CD4-positive, CD25-positive, alpha-beta regulatory T cell (primary cell): Measurements from ENCODE around the gene PCDHA12. TPM values are rescaled to one million over a fixed set of nuclear protein-coding genes. Genes with fewer than 3 reads are reported as not detected.

Experiments used
- ATAC-seq, 2 donors: fragments of 150-1000 bp; cut with Tn5 transposase; one replicate each; pipeline ENCODE4 v1.10.0; 2021; ENCODE audit warnings: low read depth in 2 of 2, moderate number of reproducible peaks in 2 of 2, moderate library complexity in 1 of 2
- DNase-seq, 3 donors: peaks; one replicate each; pipeline versions ENCODE4 v3.0.0 to v3.0.0-alpha.2; 2012 to 2022; ENCODE audit warnings: mixed read lengths in 1 of 3
- H3K27ac ChIP-seq: one replicate; pipeline ENCODE4 v1.7.0; 2013; ENCODE audit warnings: mild to moderate bottlenecking, low read length; ENCODE audit not compliant: insufficient read depth, poor library complexity, severe bottlenecking
- H3K27me3 ChIP-seq: one replicate; pipeline ENCODE4 v1.7.0; 2013; ENCODE audit warnings: low read length; ENCODE audit not compliant: control insufficient read depth, insufficient read depth
- H3K36me3 ChIP-seq: one replicate; pipeline ENCODE4 v1.7.0; 2013; ENCODE audit warnings: mild to moderate bottlenecking, low read length, moderate library complexity; ENCODE audit not compliant: control insufficient read depth, insufficient read depth
- H3K4me1 ChIP-seq: 2 replicates; pipeline ENCODE4 v1.7.0; 2013; ENCODE audit warnings: mild to moderate bottlenecking, low read length; ENCODE audit not compliant: insufficient read depth, control insufficient read depth, poor library complexity, severe bottlenecking
- H3K4me3 ChIP-seq: one replicate; pipeline ENCODE4 v1.7.0; 2013; ENCODE audit warnings: low read depth, mild to moderate bottlenecking, low read length, moderate library complexity
- H3K9me3 ChIP-seq, 2 experiments: 1 replicate in 1 of 2; 2 replicates in 1 of 2; pipeline ENCODE4 v1.7.0; 2013; ENCODE audit warnings: low read length in 2 of 2, mild to moderate bottlenecking in 1 of 2, moderate library complexity in 1 of 2; ENCODE audit not compliant: control insufficient read depth in 2 of 2
- H3K27ac Mint-ChIP-seq, 3 donors: one replicate each; pipeline ENCODE4 v1.8.0; 2020 to 2022; ENCODE audit warnings: mild to moderate bottlenecking in 3 of 3, mixed read lengths in 3 of 3, moderate library complexity in 2 of 3
- H3K27me3 Mint-ChIP-seq: one replicate; pipeline ENCODE4 v1.8.0; 2022; ENCODE audit warnings: mild to moderate bottlenecking, mixed read lengths
- H3K36me3 Mint-ChIP-seq: one replicate; pipeline ENCODE4 v1.8.0; 2020; ENCODE audit warnings: mixed read lengths
- H3K4me1 Mint-ChIP-seq, 4 donors: one replicate each; pipeline ENCODE4 v1.8.0; 2020 to 2022; ENCODE audit warnings: mixed read lengths in 4 of 4, mild to moderate bottlenecking in 1 of 4
- H3K4me3 Mint-ChIP-seq, 4 donors: one replicate each; pipeline ENCODE4 v1.8.0; 2020 to 2022; ENCODE audit warnings: mild to moderate bottlenecking in 4 of 4, mixed read lengths in 4 of 4, moderate library complexity in 3 of 4
- H3K9me3 Mint-ChIP-seq, 7 donors: one replicate each; pipeline ENCODE4 v1.8.0; 2020 to 2022; ENCODE audit warnings: mixed read lengths in 7 of 7, mild to moderate bottlenecking in 3 of 7, moderate library complexity in 2 of 7
- polyA plus RNA-seq, 4 donors: library from polyadenylated mRNA; unstranded; fragments of 300-500 nt; fragmentation: Illumina TruSeq; gene quantifications; one replicate each; pipeline ENCODE4 v1.2.3, GENCODE V29; 2021
- total RNA-seq: library from RNA; stranded (reverse); gene quantifications from one replicate; pipeline ENCODE4 v1.2.3, GENCODE V29; 2022

The PCDHA12 gene
- total and polyA plus RNA-seq, 5 donors from 2014 or later, result not detected

DNA sequence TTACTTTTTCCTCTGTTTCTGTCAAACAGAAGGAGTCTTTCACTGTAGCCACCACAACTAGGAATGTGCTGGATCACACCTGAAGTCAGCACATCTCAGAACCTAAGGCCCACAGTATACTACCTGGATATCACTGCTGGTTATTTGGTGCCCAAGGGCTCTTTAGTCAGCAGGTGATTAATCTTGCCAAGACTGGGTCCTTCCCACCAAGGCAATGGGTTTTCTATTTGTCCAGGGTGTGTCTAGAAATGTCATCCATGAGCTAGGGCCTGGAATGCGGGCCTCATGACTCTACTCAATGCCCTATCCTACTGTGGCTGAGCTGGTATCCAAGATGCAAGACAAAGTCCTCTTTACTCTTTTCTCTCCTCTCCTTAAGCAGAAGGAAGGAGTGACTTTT lies 41.2 kb downstream of the PCDHA12 start:
- Histone ChIP-seq H3K27ac (no peak overlapping the region), H3K4me3 (no peak overlapping the region), H3K9me3 (no peaks in the 10 kb centered on the region), H3K4me1 (no peaks in the 10 kb centered on the region), H3K36me3 (no peaks in the 10 kb centered on the region), H3K27me3 (no peaks in the 10 kb centered on the region)
- peaks cover 0 to 17% (median 5%) of the 10 kb centered on the region in 7 donors for H3K9me3 Mint-ChIP-seq
- DNase-seq (no peak), ATAC-seq (no peak)
- H3K4me3 Mint-ChIP-seq, result no peak overlapping the region
- H3K27me3 Mint-ChIP-seq, result no peaks in the 10 kb centered on the region
- no peaks in the 10 kb centered on the region for H3K36me3 Mint-ChIP-seq
- H3K4me1 Mint-ChIP-seq, result no peaks in the 10 kb centered on the region
- H3K27ac Mint-ChIP-seq, result no peak overlapping the region

GRCh38 chr5:140923601-140924000 lies 48.5 kb downstream of the PCDHA12 start:
- peaks cover 7% of the 10 kb centered on the region for H3K27me3 ChIP-seq
- no peaks in the 10 kb centered on the region for H3K36me3 ChIP-seq
- no peak for ATAC-seq
- Mint-ChIP-seq H3K27me3 (peaks cover 28% of the 10 kb centered on the region), H3K9me3 (peaks cover 0 to 8% (median 2%) of the 10 kb centered on the region in 7 donors), H3K4me1 (peaks cover 0 to 13% (median 0%) of the 10 kb centered on the region in 4 donors), H3K36me3 (no peaks in the 10 kb centered on the region), H3K4me3 (no peak overlapping the region), H3K27ac (no peak overlapping the region)
- DNase-seq, result no peak
- H3K4me3 ChIP-seq, result no peak overlapping the region
- H3K4me1 ChIP-seq, result no peaks in the 10 kb centered on the region
- H3K9me3 ChIP-seq, result no peaks in the 10 kb centered on the region
- H3K27ac ChIP-seq, result no peak overlapping the region

GRCh38 chr5:140925806-140926442 lies 50.8 kb downstream of the PCDHA12 start, which contains the start of gene PCDHAC1:
TSS of gene PCDHAC1 (plus strand) at chr5:140926299. CDS start at chr5:140926893, 594 bp downstream.
- H3K27me3 Mint-ChIP-seq, result peaks cover 35% of the 10 kb centered on the region
- H3K9me3 ChIP-seq, result no peaks in the 10 kb centered on the region
- no peak for DNase-seq

DNA sequence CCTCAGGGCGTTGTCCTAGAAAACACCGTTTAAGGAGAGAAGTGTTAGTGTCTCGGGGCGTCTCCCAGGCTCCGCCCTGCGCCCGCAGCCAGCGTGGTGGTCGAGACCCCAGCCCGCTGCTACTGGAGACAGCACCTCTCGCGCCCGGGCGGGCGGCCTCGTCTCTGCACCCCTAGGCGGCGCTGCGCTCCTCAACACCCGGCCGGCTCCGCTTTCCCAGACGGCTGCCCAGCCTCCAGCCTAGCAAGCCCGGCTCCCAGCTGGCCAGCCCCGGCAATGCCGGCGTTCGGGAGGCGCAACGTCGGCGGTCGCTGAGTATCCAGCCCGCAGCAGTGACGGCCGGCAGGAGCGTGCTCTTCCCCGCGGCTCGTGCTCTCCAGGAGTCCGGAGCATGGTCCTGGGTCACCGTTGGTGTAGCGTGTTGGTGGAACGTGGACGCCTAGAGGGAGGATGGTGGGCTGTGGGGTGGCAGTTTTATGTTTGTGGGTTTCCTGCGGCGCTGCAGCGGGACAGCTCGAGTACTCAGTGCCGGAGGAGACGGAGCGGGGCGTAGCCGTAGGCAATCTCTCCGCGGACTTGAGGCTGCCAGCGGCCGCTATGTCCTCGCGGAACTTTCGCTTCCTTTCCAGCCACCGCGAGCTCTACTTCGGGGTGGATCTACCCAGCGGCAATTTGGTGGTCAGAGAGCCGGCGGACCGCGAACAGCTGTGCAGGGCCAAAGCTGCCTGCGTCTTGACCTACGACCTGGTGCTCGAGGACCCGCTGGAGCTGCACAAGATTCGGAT lies 51.5 kb downstream of the PCDHA12 start:
- peaks cover 0 to 13% (median 2%) of the 10 kb centered on the region in 7 donors for H3K9me3 Mint-ChIP-seq
- H3K4me3 ChIP-seq, result no peak overlapping the region
- H3K4me1 ChIP-seq, result no peaks in the 10 kb centered on the region
- H3K36me3 Mint-ChIP-seq, result no peaks in the 10 kb centered on the region
- H3K27me3 ChIP-seq, result peaks cover 7% of the 10 kb centered on the region
- DNase-seq (peak in 1 of 3 donors; percentile 16), ATAC-seq (no peak)
- H3K27ac ChIP-seq, result no peak overlapping the region
- H3K4me3 Mint-ChIP-seq, result peak overlapping the region in 3 of 4 donors; percentile 38 to 72 (median 44)
- H3K4me1 Mint-ChIP-seq, result peaks cover 0 to 13% (median 0%) of the 10 kb centered on the region in 4 donors
- H3K27ac Mint-ChIP-seq, result no peak overlapping the region
- H3K36me3 ChIP-seq, result no peaks in the 10 kb centered on the region
- H3K27me3 Mint-ChIP-seq, result peaks cover 39% of the 10 kb centered on the region
- H3K9me3 ChIP-seq, result no peaks in the 10 kb centered on the region

More at GRCh38 chr5:140925806-140926442, 50.8 kb downstream of the PCDHA12 start, which contains the start of gene PCDHAC1:
- ATAC-seq, result no peak
- Mint-ChIP-seq H3K4me3 (peak within 1 kb of the TSS in 3 of 4 donors; percentile 38 to 72 (median 44)), H3K36me3 (no peaks in the 10 kb centered on the region), H3K9me3 (peaks cover 0 to 12% (median 2%) of the 10 kb centered on the region in 7 donors), H3K27ac (no peak within 1 kb of the TSS), H3K4me1 (peaks cover 0 to 13% (median 0%) of the 10 kb centered on the region in 4 donors)
- H3K36me3 ChIP-seq, result no peaks in the 10 kb centered on the region
- no peak within 1 kb of the TSS for H3K27ac ChIP-seq
- H3K4me3 ChIP-seq, result no peak within 1 kb of the TSS
- H3K27me3 ChIP-seq, result peaks cover 7% of the 10 kb centered on the region
- no peaks in the 10 kb centered on the region for H3K4me1 ChIP-seq

- H3K27ac ChIP-seq, result no peak overlapping the region
- Mint-ChIP-seq H3K27ac (no peak overlapping the region), H3K4me1 (peaks cover 0 to 13% (median 0%) of the 10 kb centered on the region in 4 donors)
Observed at GRCh38 chr5:140927228-140927573, 52.1 kb downstream of the PCDHA12 start.

More at GRCh38 chr5:140927228-140927573, 52.1 kb downstream of the PCDHA12 start:
- DNase-seq, result no peak
- Histone ChIP-seq H3K9me3 (no peaks in the 10 kb centered on the region), H3K27me3 (peaks cover 7% of the 10 kb centered on the region), H3K4me3 (no peak overlapping the region), H3K36me3 (no peaks in the 10 kb centered on the region), H3K4me1 (no peaks in the 10 kb centered on the region)
- peaks cover 35% of the 10 kb centered on the region for H3K27me3 Mint-ChIP-seq
- no peak for ATAC-seq
- H3K4me3 Mint-ChIP-seq, result peak overlapping the region in 3 of 4 donors; percentile 38 to 72 (median 39)
- H3K9me3 Mint-ChIP-seq, result peaks cover 0 to 13% (median 2%) of the 10 kb centered on the region in 7 donors
- H3K36me3 Mint-ChIP-seq, result no peaks in the 10 kb centered on the region

Other genes with a start within 250 kb of the PCDHA12 start
- gene CD14, start 242.1 kb upstream of the PCDHA12 start, total RNA-seq, result not detected
- gene CD14, start 242.1 kb upstream of the PCDHA12 start, polyA plus RNA-seq, result 1 to 10 TPM; 1.3 to 2.6 (median 2.1) TPM
- gene TMCO6, start 235.9 kb upstream of the PCDHA12 start, total RNA-seq, result 22.6 TPM
- 10 to 100 TPM; 17.0 to 24.1 (median 18.4) TPM for gene TMCO6, start 235.9 kb upstream of the PCDHA12 start, polyA plus RNA-seq
- 42.6 TPM for gene NDUFA2, start 227.7 kb upstream of the PCDHA12 start, total RNA-seq
- gene NDUFA2, start 227.7 kb upstream of the PCDHA12 start, polyA plus RNA-seq, result 100 to 1,000 TPM; 165 to 208 (median 169) TPM
- gene IK, start 227.5 kb upstream of the PCDHA12 start, total RNA-seq, result 170 TPM
- gene IK, start 227.5 kb upstream of the PCDHA12 start, polyA plus RNA-seq, result 100 to 1,000 TPM; 136 to 197 (median 184) TPM
- gene WDR55, start 210.4 kb upstream of the PCDHA12 start, total RNA-seq, result 47.5 TPM
- gene WDR55, start 210.4 kb upstream of the PCDHA12 start, polyA plus RNA-seq, result 10 to 100 TPM; 17.6 to 25.3 (median 19.9) TPM
- 2.1 TPM for gene DND1, start 201.7 kb upstream of the PCDHA12 start, total RNA-seq
- gene DND1, start 201.7 kb upstream of the PCDHA12 start, polyA plus RNA-seq, result not detected
- gene HARS1, start 183.9 kb upstream of the PCDHA12 start, total RNA-seq, result 56.5 TPM
- gene HARS1, start 183.9 kb upstream of the PCDHA12 start, polyA plus RNA-seq, result 10 to 100 TPM; 58.0 to 74.4 (median 60.5) TPM
- 29.8 TPM for gene HARS2, start 183.9 kb upstream of the PCDHA12 start, total RNA-seq
- gene HARS2, start 183.9 kb upstream of the PCDHA12 start, polyA plus RNA-seq, result 10 to 100 TPM; 20.7 to 24.4 (median 22.2) TPM
- gene ZMAT2, start 174.9 kb upstream of the PCDHA12 start, total RNA-seq, result 48.5 TPM
- gene ZMAT2, start 174.9 kb upstream of the PCDHA12 start, polyA plus RNA-seq, result 10 to 100 TPM; 81.8 to 97.5 (median 90.9) TPM
- gene PCDHA1, start 89.2 kb upstream of the PCDHA12 start, total RNA-seq, result not detected
- gene PCDHA1, start 89.2 kb upstream of the PCDHA12 start, polyA plus RNA-seq, result not detected
- not detected for gene PCDHA2, start 80.5 kb upstream of the PCDHA12 start, total RNA-seq
- gene PCDHA2, start 80.5 kb upstream of the PCDHA12 start, polyA plus RNA-seq, result not detected
- gene PCDHA3, start 74.3 kb upstream of the PCDHA12 start, total RNA-seq, result not detected
- gene PCDHA3, start 74.3 kb upstream of the PCDHA12 start, polyA plus RNA-seq, result not detected
- gene PCDHA4, start 68.2 kb upstream of the PCDHA12 start, total RNA-seq, result not detected
- not detected for gene PCDHA4, start 68.2 kb upstream of the PCDHA12 start, polyA plus RNA-seq
- not detected for gene PCDHA5, start 53.7 kb upstream of the PCDHA12 start, total RNA-seq
- gene PCDHA5, start 53.7 kb upstream of the PCDHA12 start, polyA plus RNA-seq, result not detected
- gene PCDHA6, start 47.3 kb upstream of the PCDHA12 start, total RNA-seq, result not detected
- not detected for gene PCDHA6, start 47.3 kb upstream of the PCDHA12 start, polyA plus RNA-seq
- gene PCDHA7, start 41.0 kb upstream of the PCDHA12 start, total RNA-seq, result not detected
- not detected for gene PCDHA7, start 41.0 kb upstream of the PCDHA12 start, polyA plus RNA-seq
- gene PCDHA8, start 34.1 kb upstream of the PCDHA12 start, total RNA-seq, result not detected
- gene PCDHA8, start 34.1 kb upstream of the PCDHA12 start, polyA plus RNA-seq, result not detected
- gene PCDHA9, start 26.9 kb upstream of the PCDHA12 start, total RNA-seq, result not detected
- gene PCDHA9, start 26.9 kb upstream of the PCDHA12 start, polyA plus RNA-seq, result not detected
- not detected for gene PCDHA10, start 19.4 kb upstream of the PCDHA12 start, total RNA-seq
- not detected for gene PCDHA10, start 19.4 kb upstream of the PCDHA12 start, polyA plus RNA-seq
- not detected for gene PCDHA11, start 6.4 kb upstream of the PCDHA12 start, total RNA-seq
- gene PCDHA11, start 6.4 kb upstream of the PCDHA12 start, polyA plus RNA-seq, result not detected
- gene PCDHA13, start 6.8 kb downstream of the PCDHA12 start, total RNA-seq, result not detected
- gene PCDHA13, start 6.8 kb downstream of the PCDHA12 start, polyA plus RNA-seq, result not detected
- gene PCDHAC1, start 51.0 kb downstream of the PCDHA12 start, total RNA-seq, result not detected
- gene PCDHAC1, start 51.0 kb downstream of the PCDHA12 start, polyA plus RNA-seq, result not detected
- gene PCDHAC2, start 91.2 kb downstream of the PCDHA12 start, total RNA-seq, result not detected
- gene PCDHAC2, start 91.2 kb downstream of the PCDHA12 start, polyA plus RNA-seq, result not detected
- gene PCDHB1, start 176.1 kb downstream of the PCDHA12 start, total RNA-seq, result not detected
- not detected for gene PCDHB1, start 176.1 kb downstream of the PCDHA12 start, polyA plus RNA-seq
- gene PCDHB2, start 219.3 kb downstream of the PCDHA12 start, total RNA-seq, result not detected
- not detected for gene PCDHB2, start 219.3 kb downstream of the PCDHA12 start, polyA plus RNA-seq
- gene PCDHB3, start 225.2 kb downstream of the PCDHA12 start, total RNA-seq, result not detected
- gene PCDHB3, start 225.2 kb downstream of the PCDHA12 start, polyA plus RNA-seq, result not detected
- not detected for gene PCDHB4, start 246.5 kb downstream of the PCDHA12 start, total RNA-seq
- gene PCDHB4, start 246.5 kb downstream of the PCDHA12 start, polyA plus RNA-seq, result not detected